CD1c-positive myeloid dendritic cell (primary cell): ENCODE results near the gene SLC7A6OS.
"Not testable (repeated sequence)": the region's sequence is repeated elsewhere in the genome, so short reads cannot be mapped to it uniquely, and the experiment has no call there.

Experiments used
- DNase-seq: peaks from one replicate; pipeline ENCODE4 v3.0.0-alpha.2; 2016; ENCODE audit errors: extremely low spot score

SLC7A6OS gene

GRCh38 chr16:68298907-68299561 is 11.7 kb downstream of the SLC7A6OS start:
- no peak for DNase-seq

- DNase-seq: no peak
Measured at GRCh38 chr16:68298312-68298711, 12.4 kb downstream of the SLC7A6OS start.

GRCh38 chr16:68297908-68298307 is 12.8 kb downstream of the SLC7A6OS start:
- DNase-seq: no peak

- DNase-seq: peak; percentile 69
Measured at GRCh38 chr16:68296693-68297092, 14.1 kb downstream of the SLC7A6OS start.

- DNase-seq: no peak
Measured at GRCh38 chr16:68296291-68296690, 14.5 kb downstream of the SLC7A6OS start.

- no peak for DNase-seq
Measured at GRCh38 chr16:68292425-68292824, 18.3 kb downstream of the SLC7A6OS start.

- DNase-seq: no peak
Measured at GRCh38 chr16:68291227-68291626, 19.5 kb downstream of the SLC7A6OS start.

- DNase-seq: no peak
Measured at GRCh38 chr16:68290450-68290849, 20.3 kb downstream of the SLC7A6OS start.

GRCh38 chr16:68289621-68290329 is 21.0 kb downstream of the SLC7A6OS start:
- DNase-seq: peak; percentile 75

GRCh38 chr16:68289202-68289601 is 21.5 kb downstream of the SLC7A6OS start:
- DNase-seq: no peak

- DNase-seq: not testable (repeated sequence)
Measured at GRCh38 chr16:68288796-68289195, 21.9 kb downstream of the SLC7A6OS start.

GRCh38 chr16:68288252-68288650 is 22.5 kb downstream of the SLC7A6OS start:
- DNase-seq: no peak

GRCh38 chr16:68287276-68288251 is 23.2 kb downstream of the SLC7A6OS start:
- no peak for DNase-seq

GRCh38 chr16:68286153-68287074 is 24.3 kb downstream of the SLC7A6OS start:
- peak; percentile 49 for DNase-seq

- DNase-seq: no peak
Measured at GRCh38 chr16:68285683-68286082, 25.1 kb downstream of the SLC7A6OS start.

- peak; percentile 50 for DNase-seq
Measured at GRCh38 chr16:68284847-68285246, 25.9 kb downstream of the SLC7A6OS start.

- DNase-seq: no peak
Measured at GRCh38 chr16:68283801-68284598, 26.7 kb downstream of the SLC7A6OS start.

- DNase-seq: peak; percentile 32
Measured at GRCh38 chr16:68283346-68283745, 27.4 kb downstream of the SLC7A6OS start.

GRCh38 chr16:68282064-68282452 is 28.7 kb downstream of the SLC7A6OS start:
- no peak for DNase-seq

GRCh38 chr16:68281368-68282063 is 29.2 kb downstream of the SLC7A6OS start:
- no peak for DNase-seq
